Upper lobe of left lung (tissue), 6 donors: ENCODE measurements around the gene GAB2. TPM values are rescaled to one million over a fixed set of nuclear protein-coding genes. Genes with fewer than 3 reads are reported as not detected.
A peak's percentile ranks its signal among the peaks of the same experiment; 100 is the strongest.

Experiments
- ATAC-seq, 2 donors: fragments of 200-7000 bp; cut with Tn5 transposase; one replicate each; pipeline ENCODE4 v1.9.1; 2022; ENCODE audit warnings: mild to moderate bottlenecking in 2 of 2, moderate library complexity in 2 of 2; ENCODE audit not compliant: low FRiP score in 2 of 2
- DNase-seq, 2 donors: peaks; one replicate each; pipeline ENCODE4 v3.0.0-alpha.2; 2019 to 2020
- H3K27ac ChIP-seq, 4 donors: fragments of 200-600 bp; sonication (generic); one replicate each; pipeline ENCODE4 v1.5.1; 2016 to 2019
- H3K27me3 ChIP-seq, 4 donors: fragments of 200-600 bp; sonication (generic); one replicate each; pipeline ENCODE4 v1.5.1; 2017 to 2019
- H3K36me3 ChIP-seq, 4 donors: fragments of 200-600 bp; sonication (generic); one replicate each; pipeline ENCODE4 v1.5.1; 2016 to 2019
- H3K4me1 ChIP-seq, 4 donors: fragments of 200-600 bp; sonication (generic); one replicate each; pipeline ENCODE4 v1.5.1; 2018 to 2019
- H3K4me3 ChIP-seq, 4 donors: fragments of 200-600 bp; sonication (generic); one replicate each; pipeline ENCODE4 v1.5.1; 2017 to 2019; ENCODE audit warnings: mild to moderate bottlenecking in 2 of 4, moderate library complexity in 1 of 4
- H3K9me3 ChIP-seq, 4 donors: fragments of 200-600 bp; sonication (generic); one replicate each; pipeline ENCODE4 v1.5.1; 2018 to 2019
- CTCF ChIP-seq, 6 experiments: fragments of 450-650 bp in 4 of 6; fragments of 200-600 bp in 2 of 6; sonication (generic) in 2 of 6; IDR thresholded peaks; one replicate each; pipeline ENCODE4 v1.5.1; 2016 to 2019; ENCODE audit warnings: antibody characterized with exemption in 6 of 6
- EP300 ChIP-seq, 4 donors: sonication (generic); formaldehyde crosslinking; IDR thresholded peaks; one replicate each; pipeline ENCODE4 v1.5.1; 2017; ENCODE audit warnings: antibody characterized with exemption in 4 of 4, control low read depth in 2 of 4
- POLR2A ChIP-seq, 4 donors: fragments of 450-650 bp; IDR thresholded peaks; one replicate each; pipeline ENCODE4 v1.5.1; 2016 to 2017; ENCODE audit warnings: antibody characterized with exemption in 4 of 4, mild to moderate bottlenecking in 2 of 4
- POLR2AphosphoS5 ChIP-seq, 2 donors: sonication (generic); formaldehyde crosslinking; IDR thresholded peaks; one replicate each; pipeline ENCODE4 v1.5.1; 2017; ENCODE audit warnings: antibody characterized with exemption in 2 of 2
- WGBS, 2 donors: methylation state at CpG; one replicate each; pipeline ENCODE4 v1.1.5; 2017 to 2018; 5-methylcytosine and 5-hydroxymethylcytosine counted together
- total RNA-seq, 6 donors: library from RNA; depleted of rRNA in 4 of 6; stranded (reverse); fragments of >200 nt in 4 of 6; gene quantifications; one replicate each; pipeline versions ENCODE4 v1.1.0 to v1.2.1, GENCODE V29; 2016 to 2021
- donor health status: DM: no; HTN: no; CAD: no; lungs with moderate emphysema.
- donor health status: DM: no; HTN: yes; CAD: no; lungs with severe emphysema.

Gene GAB2
- total RNA-seq, 6 donors from 2014 or later: 40.9 to 76.6 (median 50.4) TPM

- no peaks in the 10 kb centered on the region for H3K36me3 ChIP-seq
- no peaks in the 10 kb centered on the region for H3K27me3 ChIP-seq
- 85 to 87% methylated on average over 6 of the region's 6 CpGs for WGBS, 2 donors
- no peaks in the 10 kb centered on the region for H3K9me3 ChIP-seq
- peak overlapping the region in 2 of 4 donors; percentile 44 to 66 for H3K27ac ChIP-seq
- no peak for ATAC-seq
- TF ChIP-seq POLR2AphosphoS5 (IDR thresholded peaks at IDR 0.05) (no peak), EP300 (IDR thresholded peaks at IDR 0.05) (no peak), CTCF (IDR thresholded peaks at IDR 0.05) (no peak), POLR2A (IDR thresholded peaks at IDR 0.05) (no peak)
- peaks cover 24 to 56% (median 44%) of the 10 kb centered on the region in 4 donors for H3K4me1 ChIP-seq
- DNase-seq: peak in 1 of 2 donors; percentile 29
- H3K4me3 ChIP-seq: no peak overlapping the region
Observed at GRCh38 chr11:78355309-78355705, 62.3 kb downstream of the GAB2 start.

GRCh38 chr11:78354408-78355308, 63.0 kb downstream of the GAB2 start:
- Histone ChIP-seq H3K9me3 (no peaks in the 10 kb centered on the region), H3K4me1 (peaks cover 30 to 57% (median 51%) of the 10 kb centered on the region in 4 donors), H3K27ac (peak overlapping the region; percentile 12 to 67 (median 48)), H3K36me3 (no peaks in the 10 kb centered on the region), H3K4me3 (no peak overlapping the region), H3K27me3 (no peaks in the 10 kb centered on the region)
- DNase-seq (peak in 1 of 2 donors; percentile 67), ATAC-seq (peak; percentile 70 to 82)
- WGBS, 2 donors: 46 to 52% methylated on average over 7 of the region's 7 CpGs
- TF ChIP-seq POLR2A (IDR thresholded peaks at IDR 0.05) (peak in 1 of 4 donors; percentile 16), EP300 (IDR thresholded peaks at IDR 0.05) (peak in 3 of 4 donors; percentile 49 to 86 (median 64)), POLR2AphosphoS5 (IDR thresholded peaks at IDR 0.05) (no peak), CTCF (IDR thresholded peaks at IDR 0.05) (peak in 1 of 6 experiments; percentile 23)

- H3K27ac ChIP-seq: peak overlapping the region; percentile 68 to 86 (median 76)
- peaks cover 47 to 75% (median 64%) of the 10 kb centered on the region in 4 donors for H3K4me1 ChIP-seq
- WGBS, 2 donors: 85 to 86% methylated on average over 12 to 14 of the region's 14 CpGs
- ATAC-seq: no peak
- peak in 1 of 2 donors; percentile 28 for DNase-seq
- no peak for TF ChIP-seq CTCF (IDR thresholded peaks at IDR 0.05)
- peak in 1 of 4 donors; percentile 14 for TF ChIP-seq EP300 (IDR thresholded peaks at IDR 0.05)
- H3K4me3 ChIP-seq: no peak overlapping the region
- no peaks in the 10 kb centered on the region for H3K9me3 ChIP-seq
- no peaks in the 10 kb centered on the region for H3K27me3 ChIP-seq
- no peaks in the 10 kb centered on the region for H3K36me3 ChIP-seq
Observed at GRCh38 chr11:78351979-78352841, 65.4 kb downstream of the GAB2 start.

- Histone ChIP-seq H3K36me3 (no peaks in the 10 kb centered on the region), H3K4me1 (peaks cover 54 to 75% (median 64%) of the 10 kb centered on the region in 4 donors), H3K4me3 (peak overlapping the region in 1 of 4 donors; percentile 4), H3K27me3 (no peaks in the 10 kb centered on the region), H3K9me3 (no peaks in the 10 kb centered on the region), H3K27ac (peak overlapping the region; percentile 68 to 86 (median 76))
- TF ChIP-seq EP300 (IDR thresholded peaks at IDR 0.05) (no peak), POLR2AphosphoS5 (IDR thresholded peaks at IDR 0.05) (no peak), CTCF (IDR thresholded peaks at IDR 0.05) (no peak), POLR2A (IDR thresholded peaks at IDR 0.05) (no peak)
- WGBS, 2 donors: 52 to 57% methylated on average over 3 of the region's 3 CpGs
- no peak for DNase-seq
- no peak for ATAC-seq
Observed at GRCh38 chr11:78351193-78351592, 66.4 kb downstream of the GAB2 start.
